GM23248 (cell line): ENCODE data around the gene HYCC2. TPM values are rescaled to one million over a fixed set of nuclear protein-coding genes. Genes with fewer than 3 reads are reported as not detected.
"Not testable (repeated sequence)": the region's sequence is repeated elsewhere in the genome, so short reads cannot be mapped to it uniquely, and the experiment has no call there.

ENCODE experiments used
- DNase-seq: peaks from one replicate; pipeline ENCODE4 v3.0.0-alpha.2; 2015
- H2AFZ ChIP-seq: fragments of 200-600 bp; sonication (generic); 2 replicates; pipeline ENCODE4 v1.6.1; 2016; ENCODE audit warnings: antibody characterized with exemption
- H3F3A ChIP-seq: fragments of 200-600 bp; sonication (generic); 2 replicates; pipeline ENCODE4 v1.6.1; 2016; ENCODE audit warnings: mild to moderate bottlenecking, antibody characterized with exemption, mixed run types; ENCODE audit not compliant: insufficient read depth
- H3K27ac ChIP-seq: fragments of 200-600 bp; sonication (generic); 2 replicates; pipeline ENCODE4 v1.5.1; 2016; ENCODE audit warnings: mild to moderate bottlenecking
- H3K27me3 ChIP-seq: fragments of 200-600 bp; sonication (generic); replicated peaks from 2 replicates; pipeline ENCODE4 v1.6.1; 2016; ENCODE audit warnings: mild to moderate bottlenecking; ENCODE audit not compliant: insufficient read depth
- H3K36me3 ChIP-seq: fragments of 200-600 bp; sonication (generic); 2 replicates; pipeline ENCODE4 v1.6.1; 2016; ENCODE audit warnings: low read depth, mild to moderate bottlenecking
- H3K4me1 ChIP-seq: fragments of 200-600 bp; sonication (generic); 2 replicates; pipeline ENCODE4 v1.6.1; 2016; ENCODE audit warnings: mild to moderate bottlenecking; ENCODE audit not compliant: insufficient read depth
- H3K4me2 ChIP-seq: fragments of 200-600 bp; sonication (generic); one replicate; pipeline ENCODE4 v1.6.1; 2016; ENCODE audit warnings: mild to moderate bottlenecking; ENCODE audit not compliant: unreplicated experiment
- H3K4me3 ChIP-seq: fragments of 200-600 bp; sonication (generic); 2 replicates; pipeline ENCODE4 v1.5.1; 2016; ENCODE audit warnings: mild to moderate bottlenecking
- H3K79me2 ChIP-seq: fragments of 200-600 bp; sonication (generic); 2 replicates; pipeline ENCODE4 v1.6.1; 2016; ENCODE audit warnings: mild to moderate bottlenecking; ENCODE audit not compliant: insufficient read depth
- H3K9ac ChIP-seq: fragments of 200-600 bp; sonication (generic); 2 replicates; pipeline ENCODE4 v1.6.1; 2016; ENCODE audit warnings: mild to moderate bottlenecking
- H3K9me2 ChIP-seq: fragments of 200-600 bp; sonication (generic); 2 replicates; pipeline ENCODE4 v1.6.1; 2016; ENCODE audit warnings: mixed run types, mild to moderate bottlenecking, moderate library complexity; ENCODE audit not compliant: insufficient read depth
- H3K9me3 ChIP-seq: fragments of 200-600 bp; sonication (generic); one replicate; pipeline ENCODE4 v1.6.1; 2017; ENCODE audit warnings: low read depth
- H4K20me1 ChIP-seq: fragments of 200-600 bp; sonication (generic); 2 replicates; pipeline ENCODE4 v1.6.0; 2016; ENCODE audit not compliant: insufficient read depth
- EZH2 ChIP-seq: fragments of 200-600 bp; sonication (generic); IDR thresholded peaks from 2 replicates; pipeline ENCODE4 v1.6.1; 2018; ENCODE audit warnings: antibody characterized with exemption, mild to moderate bottlenecking; ENCODE audit not compliant: insufficient read depth, poor library complexity, severe bottlenecking
- EZH2phosphoT487 ChIP-seq: fragments of 200-600 bp; sonication (generic); IDR thresholded peaks from 2 replicates; pipeline ENCODE4 v1.6.1; 2018; ENCODE audit warnings: antibody characterized with exemption, moderate library complexity, mild to moderate bottlenecking, low read depth; ENCODE audit not compliant: insufficient read depth
- WGBS, 2 experiments: methylation state at CpG; one replicate each; pipeline ENCODE4 v1.1.6; 2015 to 2017; ENCODE audit warnings: low lambda C conversion rate in 2 of 2, low coverage in 1 of 2; ENCODE audit errors: missing lambda C conversion rate in 2 of 2; 5-methylcytosine and 5-hydroxymethylcytosine counted together
- in situ Hi-C: fragments of 300-500 bp; cut with MboI; formaldehyde crosslinking; loops from 2 replicates; pipeline ENCODE4 v1.15.0; 2020
- polyA plus RNA-seq: library from polyadenylated mRNA; unstranded; fragments of >200 nt; fragmentation: Nextera tagmentation; extraction: Ambion mirVana; gene quantifications from 2 replicates; pipeline ENCODE4 v1.2.1, GENCODE V29; 2016
- total RNA-seq: library from RNA; depleted of rRNA; stranded (reverse); fragments of >200 nt; shearing (Covaris generic); gene quantifications from 2 replicates; pipeline ENCODE4 v1.2.3, GENCODE V29; 2014; rRNA removed

Gene HYCC2
- total RNA-seq: 5.7 and 12.0 TPM in 2 replicates
- 6.5 and 7.0 TPM in 2 replicates for polyA plus RNA-seq

- 0 to 1% methylated on average over 34 of the region's 34 CpGs for WGBS, 2 experiments
- peak within 1 kb of the TSS; percentile 96 for H2AFZ ChIP-seq
- H3K27ac ChIP-seq: peak within 1 kb of the TSS; percentile 71
- DNase-seq: peak; percentile 94
- no peaks in the 10 kb centered on the region for H3F3A ChIP-seq
- TF ChIP-seq EZH2phosphoT487 (no peak), EZH2 (no peak)
- peaks cover 39% of the 10 kb centered on the region for H3K4me1 ChIP-seq
- H3K4me3 ChIP-seq: peak within 1 kb of the TSS; percentile 97
- no peaks in the 10 kb centered on the region for H3K36me3 ChIP-seq
- H3K27me3 ChIP-seq: no peaks in the 10 kb centered on the region
- in situ Hi-C loops: loop anchor here (10.0 kb wide), 1 partner anchor 103 kb away; no protein-coding TSS in a partner anchor
- no peaks in the 10 kb centered on the region for H4K20me1 ChIP-seq
- peak within 1 kb of the TSS; percentile 90 for H3K9ac ChIP-seq
- H3K4me2 ChIP-seq: peak within 1 kb of the TSS; percentile 97
- H3K9me2 ChIP-seq: no peaks in the 10 kb centered on the region
- peaks cover 99% of the 10 kb centered on the region for H3K79me2 ChIP-seq
- H3K9me3 ChIP-seq: no peaks in the 10 kb centered on the region
These were observed at the start of gene HYCC2, which contains the start of gene NDUFB3 for GRCh38 chr2:201071479-201072200. Gene HYCC2, minus strand, starts transcription at chr2:201071671. Its CDS starts 47,662 bp downstream, at chr2:201024009. Gene NDUFB3, plus strand, starts transcription at chr2:201072001. Its CDS starts 6,882 bp downstream, at chr2:201078883.

DNA sequence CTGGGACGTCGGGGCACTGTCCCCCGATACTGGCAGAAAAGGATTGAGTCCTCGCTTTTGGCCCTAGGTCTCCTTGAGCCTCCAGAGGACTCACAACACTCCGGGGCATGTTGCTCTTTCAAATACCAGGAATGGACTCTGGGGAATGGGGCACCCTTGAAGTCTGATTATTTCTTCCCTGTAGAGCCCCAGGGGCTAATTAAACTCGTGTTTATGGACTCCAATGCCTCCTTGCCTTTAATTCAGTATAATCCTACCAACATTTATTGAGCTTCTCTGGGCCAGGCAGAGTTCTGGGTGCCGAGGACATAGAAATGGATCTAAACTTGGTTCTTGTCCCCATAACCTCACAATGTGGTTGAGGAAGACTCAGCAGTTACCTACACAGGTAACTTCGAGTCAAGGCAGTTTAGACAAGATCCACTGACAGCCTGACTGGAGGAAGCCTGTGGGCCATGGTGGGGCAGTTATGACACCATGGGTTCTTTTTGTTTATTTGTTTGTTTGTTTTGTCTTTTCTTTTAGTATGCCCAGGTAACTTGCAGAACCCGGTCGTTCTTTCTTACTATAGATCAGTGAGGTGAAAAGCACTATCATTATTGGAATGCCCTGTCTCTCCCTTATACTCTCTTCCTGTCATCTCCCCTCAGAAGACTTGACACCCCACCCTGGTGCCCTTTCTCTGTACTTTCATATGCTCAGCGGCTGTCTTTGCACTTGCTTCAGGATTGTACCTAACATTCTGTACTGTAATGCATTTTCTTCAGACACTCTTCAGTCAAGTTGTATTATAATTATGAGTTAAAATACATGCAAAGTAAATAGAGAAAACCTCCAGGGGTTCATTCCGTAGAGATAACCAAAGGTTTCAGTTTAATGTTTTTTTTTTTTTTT lies 47.7 kb upstream of the HYCC2 start:
- peaks cover 81% of the 10 kb centered on the region for H3K79me2 ChIP-seq
- DNase-seq: peak; percentile 66
- WGBS, 2 experiments: 10 to 13% methylated on average over 12 of the region's 12 CpGs
- H3K4me3 ChIP-seq: peak overlapping the region; percentile 77
- peaks cover 57% of the 10 kb centered on the region for H3K4me1 ChIP-seq
- in situ Hi-C loops: no loop called here
- TF ChIP-seq EZH2phosphoT487: no peak
- no peak for TF ChIP-seq EZH2
- peak overlapping the region; percentile 98 for H3K27ac ChIP-seq
- peak overlapping the region; percentile 32 for H2AFZ ChIP-seq
- H3F3A ChIP-seq: peaks cover 48% of the 10 kb centered on the region
- peak overlapping the region; percentile 82 for H3K4me2 ChIP-seq
- no peaks in the 10 kb centered on the region for H3K36me3 ChIP-seq
- H3K9ac ChIP-seq: peak overlapping the region; percentile 97
- H3K27me3 ChIP-seq: no peaks in the 10 kb centered on the region
- no peaks in the 10 kb centered on the region for H4K20me1 ChIP-seq
- H3K9me3 ChIP-seq: no peaks in the 10 kb centered on the region
- no peaks in the 10 kb centered on the region for H3K9me2 ChIP-seq

DNA sequence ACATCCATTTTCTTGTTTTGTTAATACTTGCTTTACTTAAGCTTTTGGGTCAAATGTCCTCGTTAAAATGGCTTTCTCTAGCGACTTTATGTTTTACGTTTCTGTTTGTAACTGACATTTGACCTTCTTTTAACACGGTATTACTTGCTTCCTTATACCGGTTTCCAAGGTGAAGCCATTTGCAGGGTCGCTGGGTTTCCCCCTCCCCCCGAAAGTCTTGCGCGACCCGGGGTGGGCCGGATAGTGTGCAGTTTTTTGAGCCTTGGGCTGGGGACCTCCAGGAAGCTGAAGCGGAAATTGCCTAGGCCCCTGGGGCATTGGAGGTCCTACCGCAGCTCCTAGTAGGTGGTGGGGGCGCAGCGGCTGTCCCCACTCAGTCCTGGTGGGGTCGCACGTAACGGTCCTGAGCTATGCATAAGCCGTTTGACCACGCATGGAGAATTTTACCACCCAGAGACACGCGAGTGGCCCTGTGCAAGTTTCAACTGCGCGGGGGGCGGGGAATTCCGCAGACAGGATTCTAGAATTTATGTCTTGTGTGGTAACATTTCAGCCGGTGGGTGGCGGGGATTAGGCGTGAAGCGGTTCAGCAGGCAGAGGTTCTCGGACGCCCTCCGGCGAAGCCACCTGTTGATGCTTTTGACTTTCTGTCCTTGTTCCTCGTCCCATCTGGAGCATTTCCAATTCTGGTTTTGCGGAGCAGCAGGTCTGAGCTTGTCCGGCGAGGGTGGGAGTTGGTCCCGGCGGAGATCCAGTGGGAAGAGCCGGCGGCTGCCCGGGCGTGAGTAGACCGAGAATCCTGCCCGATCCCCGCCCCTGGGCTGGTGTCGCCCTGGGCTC lies 46.9 kb upstream of the HYCC2 start:
- H3K27ac ChIP-seq: peak overlapping the region; percentile 98
- peaks cover 48% of the 10 kb centered on the region for H3K4me1 ChIP-seq
- H4K20me1 ChIP-seq: no peaks in the 10 kb centered on the region
- H3K9ac ChIP-seq: peak overlapping the region; percentile 97
- in situ Hi-C loops: no loop called here
- H3K4me3 ChIP-seq: peak overlapping the region; percentile 77
- peaks cover 40% of the 10 kb centered on the region for H3F3A ChIP-seq
- no peaks in the 10 kb centered on the region for H3K9me3 ChIP-seq
- H3K27me3 ChIP-seq: no peaks in the 10 kb centered on the region
- TF ChIP-seq EZH2phosphoT487: no peak
- TF ChIP-seq EZH2: no peak
- peak; percentile 91 for DNase-seq
- peaks cover 72% of the 10 kb centered on the region for H3K79me2 ChIP-seq
- WGBS, 2 experiments: 0 to 1% methylated on average over 47 to 48 of the region's 48 CpGs
- no peaks in the 10 kb centered on the region for H3K36me3 ChIP-seq
- no peaks in the 10 kb centered on the region for H3K9me2 ChIP-seq
- H2AFZ ChIP-seq: peak overlapping the region; percentile 32
- H3K4me2 ChIP-seq: peak overlapping the region; percentile 82

DNA sequence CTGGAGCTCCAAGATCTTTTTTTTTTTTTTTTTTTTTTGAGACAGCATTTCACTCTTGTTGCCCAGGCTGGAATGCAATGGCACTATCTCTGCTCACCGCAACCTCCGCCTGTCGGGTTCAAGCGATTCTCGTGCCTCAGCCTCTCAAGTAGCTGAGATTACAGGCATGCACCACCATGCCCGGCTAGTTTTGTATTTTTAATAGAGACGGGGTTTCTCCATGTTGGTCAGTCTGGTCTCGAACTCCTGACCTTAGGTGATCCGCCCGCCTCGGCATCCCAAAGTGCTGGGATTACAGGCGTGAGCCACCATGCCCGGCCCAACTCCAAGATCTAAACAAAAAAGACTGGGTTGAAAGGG lies 46.2 kb upstream of the HYCC2 start:
- H3K9me2 ChIP-seq, H3K27me3 ChIP-seq, H3K9me3 ChIP-seq, DNase-seq, H2AFZ ChIP-seq, H4K20me1 ChIP-seq, H3K36me3 ChIP-seq, in situ Hi-C loops: not testable (repeated sequence)
- H3K4me3 ChIP-seq: peak overlapping the region; percentile 77
- H3K79me2 ChIP-seq: peaks cover 66% of the 10 kb centered on the region
- H3K9ac ChIP-seq: peak overlapping the region; percentile 97
- H3K27ac ChIP-seq: peak overlapping the region; percentile 98
- peaks cover 34% of the 10 kb centered on the region for H3F3A ChIP-seq
- WGBS, 2 experiments: 0 to 2% methylated on average over 13 of the region's 13 CpGs
- peak overlapping the region; percentile 82 for H3K4me2 ChIP-seq
- peaks cover 42% of the 10 kb centered on the region for H3K4me1 ChIP-seq
